Measurements from ENCODE around the gene CXCR6.

CXCR6 gene

GRCh38 chr3:45923755-45924154 lies 19.5 kb upstream of the CXCR6 start:
- no peak for TF ChIP-seq CTCF (IDR thresholded peaks at IDR 0.05; ENCODE audit: insufficient read depth, low read length, poor library complexity, severe bottlenecking)
- Histone ChIP-seq H3K27me3 (replicated peaks; ENCODE audit: control insufficient read depth, insufficient read depth, low read length) (no peaks in the 10 kb centered on the region), H3K36me3 (ENCODE audit: control insufficient read depth, insufficient read depth, low read length) (peaks cover 5% of the 10 kb centered on the region), H3K4me3 (replicated peaks; ENCODE audit: low read depth, low read length) (no peak overlapping the region)
- no peak for DNase-seq (ENCODE audit: extremely low read depth, insufficient read length)

DNA sequence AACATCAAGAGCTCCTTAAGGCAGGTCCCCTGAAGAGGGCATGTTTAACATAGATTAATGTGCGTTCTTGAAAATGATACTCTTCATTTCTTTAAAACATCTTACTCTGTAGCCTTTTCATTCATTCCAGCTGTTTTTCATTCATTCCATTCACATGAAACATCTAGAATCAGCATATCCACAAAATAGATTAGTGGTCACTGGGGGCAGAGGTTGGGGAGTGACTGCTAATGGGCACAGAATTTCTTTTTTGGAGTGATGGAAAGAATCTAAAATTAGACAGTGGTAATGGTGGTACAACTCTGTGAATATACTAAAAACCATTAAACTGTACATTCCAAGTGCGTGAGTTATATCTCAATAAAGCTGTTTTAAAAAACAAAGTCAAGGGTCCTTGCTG lies 15.4 kb upstream of the CXCR6 start:
- Histone ChIP-seq H3K4me3 (replicated peaks; ENCODE audit: low read depth, low read length) (no peak overlapping the region), H3K36me3 (ENCODE audit: control insufficient read depth, insufficient read depth, low read length) (peaks cover 5% of the 10 kb centered on the region)

DNA sequence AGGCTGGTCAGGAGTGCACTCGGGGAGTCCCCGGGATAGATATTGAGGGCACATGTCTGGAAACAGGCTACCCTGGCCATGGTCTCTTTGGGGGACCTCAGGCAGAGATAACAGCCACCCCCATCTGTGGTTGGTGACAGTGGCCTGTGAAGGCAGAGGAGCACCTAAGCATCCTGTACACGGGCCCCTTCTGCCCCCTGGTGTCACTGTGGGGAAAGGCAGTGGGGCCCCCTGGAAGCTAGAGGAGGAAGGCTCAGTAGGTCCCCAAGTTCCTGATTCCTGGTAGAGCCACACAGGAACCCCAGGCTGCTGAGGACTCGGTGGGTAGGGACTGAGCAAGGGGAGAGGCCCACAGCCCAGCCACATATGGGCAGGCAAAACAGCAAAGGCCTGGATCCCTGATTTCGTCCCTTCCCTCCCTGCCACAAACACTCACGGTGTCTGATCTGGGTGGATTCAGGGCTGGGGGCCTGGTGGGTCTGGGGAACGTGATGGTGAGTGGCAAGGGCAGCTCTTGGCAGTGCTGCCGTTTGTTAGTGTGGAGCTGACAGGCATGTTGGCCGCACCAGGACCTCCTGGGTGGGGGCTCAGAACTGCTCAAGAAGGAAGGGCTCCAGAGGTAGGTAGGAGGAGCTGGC lies 14.1 kb upstream of the CXCR6 start:
- TF ChIP-seq CTCF (IDR thresholded peaks at IDR 0.05; ENCODE audit: insufficient read depth, low read length, poor library complexity, severe bottlenecking): peak; percentile 96
- DNase-seq (ENCODE audit: extremely low read depth, insufficient read length): peak; percentile 51
- Histone ChIP-seq H3K36me3 (ENCODE audit: control insufficient read depth, insufficient read depth, low read length) (peaks cover 5% of the 10 kb centered on the region), H3K4me3 (replicated peaks; ENCODE audit: low read depth, low read length) (no peak overlapping the region), H3K27me3 (replicated peaks; ENCODE audit: control insufficient read depth, insufficient read depth, low read length) (no peaks in the 10 kb centered on the region)

More for the DNA sequence above, 15.4 kb upstream of the CXCR6 start:
- H3K27me3 ChIP-seq (replicated peaks; ENCODE audit: control insufficient read depth, insufficient read depth, low read length): no peaks in the 10 kb centered on the region
- no peak for TF ChIP-seq CTCF (IDR thresholded peaks at IDR 0.05; ENCODE audit: insufficient read depth, low read length, poor library complexity, severe bottlenecking)
- DNase-seq (ENCODE audit: extremely low read depth, insufficient read length): no peak

GRCh38 chr3:45931496-45931895 lies 11.8 kb upstream of the CXCR6 start:
- peaks cover 5% of the 10 kb centered on the region for H3K36me3 ChIP-seq (ENCODE audit: control insufficient read depth, insufficient read depth, low read length)
- no peaks in the 10 kb centered on the region for H3K27me3 ChIP-seq (replicated peaks; ENCODE audit: control insufficient read depth, insufficient read depth, low read length)

DNA sequence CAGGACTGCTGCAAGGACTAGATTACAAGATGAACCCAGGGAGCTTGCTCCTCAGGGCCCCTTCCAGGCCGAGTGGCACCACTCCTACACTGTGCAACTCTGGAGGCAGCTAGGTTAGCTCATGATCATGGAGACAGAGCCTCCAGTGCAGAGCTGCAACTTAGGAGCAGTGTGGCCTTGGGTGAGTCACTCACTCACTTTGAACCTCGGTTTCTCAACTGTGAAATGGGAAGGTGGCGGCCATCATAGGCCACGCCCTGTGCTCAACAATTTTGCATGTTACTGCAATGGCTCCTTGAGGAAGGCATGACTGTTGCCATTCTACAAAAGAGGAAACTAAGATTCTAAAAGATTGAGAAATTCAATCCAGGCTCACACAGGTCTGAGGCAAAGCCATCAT lies 11.2 kb upstream of the CXCR6 start:
- no peak for DNase-seq (ENCODE audit: extremely low read depth, insufficient read length)
- TF ChIP-seq CTCF (IDR thresholded peaks at IDR 0.05; ENCODE audit: insufficient read depth, low read length, poor library complexity, severe bottlenecking): no peak
- peaks cover 7% of the 10 kb centered on the region for H3K36me3 ChIP-seq (ENCODE audit: control insufficient read depth, insufficient read depth, low read length)

More at GRCh38 chr3:45931496-45931895, 11.8 kb upstream of the CXCR6 start:
- no peak overlapping the region for H3K4me3 ChIP-seq (replicated peaks; ENCODE audit: low read depth, low read length)
- DNase-seq (ENCODE audit: extremely low read depth, insufficient read length): no peak
- TF ChIP-seq CTCF (IDR thresholded peaks at IDR 0.05; ENCODE audit: insufficient read depth, low read length, poor library complexity, severe bottlenecking): no peak

GRCh38 chr3:45933591-45933990 lies 9.7 kb upstream of the CXCR6 start:
- Histone ChIP-seq H3K36me3 (ENCODE audit: control insufficient read depth, insufficient read depth, low read length) (peaks cover 8% of the 10 kb centered on the region), H3K27me3 (replicated peaks; ENCODE audit: control insufficient read depth, insufficient read depth, low read length) (no peaks in the 10 kb centered on the region), H3K4me3 (replicated peaks; ENCODE audit: low read depth, low read length) (no peak overlapping the region)
- DNase-seq (ENCODE audit: extremely low read depth, insufficient read length): no peak
- TF ChIP-seq CTCF (IDR thresholded peaks at IDR 0.05; ENCODE audit: insufficient read depth, low read length, poor library complexity, severe bottlenecking): no peak

More for the DNA sequence above, 11.2 kb upstream of the CXCR6 start:
- no peaks in the 10 kb centered on the region for H3K27me3 ChIP-seq (replicated peaks; ENCODE audit: control insufficient read depth, insufficient read depth, low read length)
- no peak overlapping the region for H3K4me3 ChIP-seq (replicated peaks; ENCODE audit: low read depth, low read length)

Measured in GM06990 (cell line).